GM18520 (cell line): ENCODE data around the gene ELF1.
"Not testable (repeated sequence)": the region's sequence is repeated elsewhere in the genome, so short reads cannot be mapped to it uniquely, and the experiment has no call there.

Experiments used
- ATAC-seq: cut with Tn5 transposase; IDR thresholded peaks from one replicate; pipeline ENCODE4 v1.9.1; 2021; ENCODE audit not compliant: unreplicated experiment

ELF1 gene

GRCh38 chr13:41042419-41042818 is 23.3 kb upstream of the ELF1 start:
- not testable (repeated sequence) for ATAC-seq

- ATAC-seq = no peak
These were observed 21.6 kb upstream of the ELF1 start for GRCh38 chr13:41040584-41041334.

- no peak for ATAC-seq
These were observed 20.6 kb upstream of the ELF1 start for GRCh38 chr13:41039746-41040145.

GRCh38 chr13:41036557-41036956 is 17.4 kb upstream of the ELF1 start:
- ATAC-seq = not testable (repeated sequence)

GRCh38 chr13:41034881-41035280 is 15.8 kb upstream of the ELF1 start:
- ATAC-seq = no peak

GRCh38 chr13:41034382-41034781 is 15.3 kb upstream of the ELF1 start:
- ATAC-seq = no peak

- ATAC-seq = no peak
These were observed 13.7 kb upstream of the ELF1 start for GRCh38 chr13:41032691-41033376.

- ATAC-seq = no peak
These were observed 10.5 kb upstream of the ELF1 start for GRCh38 chr13:41029629-41030028.

- ATAC-seq = no peak
These were observed 8.9 kb upstream of the ELF1 start for GRCh38 chr13:41028051-41028450.

GRCh38 chr13:41026788-41027187 is 7.7 kb upstream of the ELF1 start:
- no peak for ATAC-seq

GRCh38 chr13:41025518-41025917 is 6.4 kb upstream of the ELF1 start:
- no peak for ATAC-seq

GRCh38 chr13:41019578-41020347 is 647 bp upstream of the ELF1 start:
- no peak for ATAC-seq

GRCh38 chr13:41018602-41018948 is 541 bp downstream of the ELF1 start:
- no peak for ATAC-seq

- no peak for ATAC-seq
These were observed 1.1 kb downstream of the ELF1 start for GRCh38 chr13:41017817-41018601.

- no peak for ATAC-seq
These were observed 2.0 kb downstream of the ELF1 start for GRCh38 chr13:41017159-41017558.

GRCh38 chr13:41015920-41016319 is 3.2 kb downstream of the ELF1 start:
- ATAC-seq = no peak

- no peak for ATAC-seq
These were observed 5.3 kb downstream of the ELF1 start for GRCh38 chr13:41013835-41014234.

GRCh38 chr13:41012536-41012935 is 6.6 kb downstream of the ELF1 start:
- no peak for ATAC-seq

- ATAC-seq = no peak
These were observed 7.6 kb downstream of the ELF1 start for GRCh38 chr13:41011382-41011956.

- ATAC-seq = no peak
These were observed 10.7 kb downstream of the ELF1 start for GRCh38 chr13:41008349-41008980.
